SU-DHL-6 (cell line): ENCODE data around the gene RALGPS1.

Experiments
- H2AFZ ChIP-seq: fragments of 200-600 bp; sonication (generic); 2 replicates; pipeline ENCODE4 v1.6.1; 2014; ENCODE audit warnings: low read depth, mild to moderate bottlenecking, moderate library complexity, mixed read lengths, antibody characterized with exemption, low read length; ENCODE audit not compliant: severe bottlenecking
- H3F3A ChIP-seq: fragments of 200-600 bp; shearing (Covaris generic); 2 replicates; pipeline ENCODE4 v1.6.0; 2016; ENCODE audit warnings: antibody characterized with exemption, mild to moderate bottlenecking; ENCODE audit not compliant: insufficient read depth
- H3K27ac ChIP-seq: fragments of 200-600 bp; sonication (generic); 2 replicates; pipeline ENCODE4 v1.5.1; 2016; ENCODE audit warnings: low read depth, mild to moderate bottlenecking, low read length, moderate library complexity, mixed read lengths
- H3K27me3 ChIP-seq: fragments of 200-600 bp; sonication (generic), shearing (Covaris generic); 2 replicates; pipeline ENCODE4 v1.6.0; 2014; ENCODE audit warnings: mild to moderate bottlenecking, low read length
- H3K36me3 ChIP-seq: fragments of 200-600 bp; sonication (generic); 2 replicates; pipeline ENCODE4 v1.6.1; 2014; ENCODE audit warnings: mild to moderate bottlenecking, low read length, mixed read lengths
- H3K4me2 ChIP-seq: fragments of 300-600, 200-600 bp; shearing (Covaris generic), sonication (generic); 2 replicates; pipeline ENCODE4 v1.6.0; 2014; ENCODE audit warnings: low read length, low read depth, mild to moderate bottlenecking; ENCODE audit not compliant: poor library complexity, severe bottlenecking
- H3K4me3 ChIP-seq: fragments of 200-600 bp; sonication (generic); 2 replicates; pipeline ENCODE4 v1.5.1; 2014; ENCODE audit warnings: antibody characterized with exemption, low read length, mild to moderate bottlenecking, mixed read lengths; ENCODE audit not compliant: insufficient read depth, poor library complexity, severe bottlenecking
- H3K79me2 ChIP-seq: fragments of 200-600 bp; sonication (generic); 2 replicates; pipeline ENCODE4 v1.6.1; 2014; ENCODE audit warnings: mild to moderate bottlenecking, low read length, moderate library complexity; ENCODE audit not compliant: insufficient read depth
- H3K9ac ChIP-seq: fragments of 200-600 bp; sonication (generic); 2 replicates; pipeline ENCODE4 v1.7.0; 2014; ENCODE audit warnings: mild to moderate bottlenecking, low read length
- H3K9me2 ChIP-seq: fragments of 200-600 bp; sonication (generic); replicated peaks from 2 replicates; pipeline ENCODE4 v1.6.1; 2014; ENCODE audit warnings: low read length; ENCODE audit not compliant: insufficient read depth
- H3K9me3 ChIP-seq: fragments of 200-600 bp; sonication (generic); 2 replicates; pipeline ENCODE4 v1.6.1; 2014; ENCODE audit warnings: low read length, mixed read lengths; ENCODE audit not compliant: insufficient read depth
- H4K20me1 ChIP-seq: fragments of 200-600 bp; sonication (generic); 2 replicates; pipeline ENCODE4 v1.6.1; 2014; ENCODE audit warnings: low read depth, mild to moderate bottlenecking, antibody characterized with exemption, low read length, moderate library complexity, mixed read lengths
- CTCF ChIP-seq: fragments of 200-600 bp; sonication (generic); IDR thresholded peaks from one replicate; pipeline ENCODE4 v1.5.1; 2017; ENCODE audit warnings: antibody characterized with exemption, mild to moderate bottlenecking, low read length, moderate library complexity; ENCODE audit not compliant: insufficient read depth, poor library complexity, severe bottlenecking
- EZH2phosphoT487 ChIP-seq: fragments of 200-600 bp; sonication (generic), shearing (Covaris generic); conservative IDR thresholded peaks from 2 replicates; pipeline ENCODE4 v1.6.1; 2018; ENCODE audit warnings: mild to moderate bottlenecking, antibody characterized with exemption, low read length, moderate library complexity, mixed read lengths

The RALGPS1 gene

GRCh38 chr9:127130661-127131538, 216.3 kb downstream of the RALGPS1 start:
- no peak overlapping the region for H3K27ac ChIP-seq
- H4K20me1 ChIP-seq: no peaks in the 10 kb centered on the region
- H3K36me3 ChIP-seq: no peaks in the 10 kb centered on the region
- TF ChIP-seq CTCF (no peak), EZH2phosphoT487 (no peak)
- no peak overlapping the region for H3K4me3 ChIP-seq
- no peak overlapping the region for H3K9ac ChIP-seq
- no peak overlapping the region for H2AFZ ChIP-seq
- no peaks in the 10 kb centered on the region for H3K79me2 ChIP-seq
- H3F3A ChIP-seq: no peaks in the 10 kb centered on the region
- H3K9me3 ChIP-seq: no peaks in the 10 kb centered on the region
- H3K4me2 ChIP-seq: no peak overlapping the region
- no peaks in the 10 kb centered on the region for H3K9me2 ChIP-seq
- no peaks in the 10 kb centered on the region for H3K27me3 ChIP-seq

GRCh38 chr9:127131871-127132270, 217.3 kb downstream of the RALGPS1 start:
- TF ChIP-seq CTCF (no peak), EZH2phosphoT487 (no peak)
- Histone ChIP-seq H3K4me2 (no peak overlapping the region), H3K27ac (no peak overlapping the region)

GRCh38 chr9:127132375-127132774, 217.8 kb downstream of the RALGPS1 start:
- no peak overlapping the region for H3K9ac ChIP-seq

More at GRCh38 chr9:127131871-127132270, 217.3 kb downstream of the RALGPS1 start:
- no peaks in the 10 kb centered on the region for H3K36me3 ChIP-seq
- no peaks in the 10 kb centered on the region for H3K9me3 ChIP-seq
- H4K20me1 ChIP-seq: no peaks in the 10 kb centered on the region
- H3K27me3 ChIP-seq: no peaks in the 10 kb centered on the region
- H3F3A ChIP-seq: no peaks in the 10 kb centered on the region
- no peak overlapping the region for H3K4me3 ChIP-seq
- no peak overlapping the region for H2AFZ ChIP-seq
- no peaks in the 10 kb centered on the region for H3K9me2 ChIP-seq
- H3K9ac ChIP-seq: no peak overlapping the region
- H3K79me2 ChIP-seq: no peaks in the 10 kb centered on the region

More at GRCh38 chr9:127132375-127132774, 217.8 kb downstream of the RALGPS1 start:
- Histone ChIP-seq H3K36me3 (no peaks in the 10 kb centered on the region), H4K20me1 (no peaks in the 10 kb centered on the region), H3K9me3 (no peaks in the 10 kb centered on the region), H3K4me2 (no peak overlapping the region), H3F3A (no peaks in the 10 kb centered on the region), H3K9me2 (no peaks in the 10 kb centered on the region), H2AFZ (no peak overlapping the region), H3K79me2 (no peaks in the 10 kb centered on the region), H3K27ac (no peak overlapping the region), H3K4me3 (no peak overlapping the region), H3K27me3 (no peaks in the 10 kb centered on the region)
- TF ChIP-seq CTCF: no peak
- no peak for TF ChIP-seq EZH2phosphoT487
